Measurements from ENCODE around the gene IL24.
"Not testable (repeated sequence)": the region's sequence is repeated elsewhere in the genome, so short reads cannot be mapped to it uniquely, and the experiment has no call there.

Gene IL24

GRCh38 chr1:206897175-206897574 lies at the start of gene IL24:
Gene IL24 (plus strand): TSS chr1:206897443. CDS start chr1:206897833, 390 bp downstream.
- no peak for DNase-seq

GRCh38 chr1:206847946-206848345 lies 49.3 kb upstream of the IL24 start:
- DNase-seq: no peak

GRCh38 chr1:206850401-206850800 lies 46.8 kb upstream of the IL24 start:
- DNase-seq: no peak

- DNase-seq: no peak
Measured at GRCh38 chr1:206851341-206852010, 45.8 kb upstream of the IL24 start.

- DNase-seq: not testable (repeated sequence)
Measured at GRCh38 chr1:206852662-206853061, 44.6 kb upstream of the IL24 start.

- DNase-seq: not testable (repeated sequence)
Measured at GRCh38 chr1:206853696-206854095, 43.5 kb upstream of the IL24 start.

- DNase-seq: no peak
Measured at GRCh38 chr1:206854401-206855129, 42.7 kb upstream of the IL24 start.

GRCh38 chr1:206855859-206856258 lies 41.4 kb upstream of the IL24 start:
- no peak for DNase-seq

GRCh38 chr1:206856674-206857464 lies 40.4 kb upstream of the IL24 start:
- DNase-seq: no peak

- DNase-seq: no peak
Measured at GRCh38 chr1:206859082-206859521, 38.1 kb upstream of the IL24 start.

GRCh38 chr1:206860165-206860564 lies 37.1 kb upstream of the IL24 start:
- DNase-seq: no peak

GRCh38 chr1:206863266-206863665 lies 34.0 kb upstream of the IL24 start:
- DNase-seq: no peak

GRCh38 chr1:206864939-206865671 lies 32.1 kb upstream of the IL24 start, which contains the start of gene IL20:
Gene IL20 (plus strand): TSS chr1:206865623. CDS start chr1:206865853, 230 bp downstream.
- DNase-seq: peak; percentile 18

GRCh38 chr1:206866062-206866461 lies 31.2 kb upstream of the IL24 start:
- no peak for DNase-seq

GRCh38 chr1:206867239-206867638 lies 30.0 kb upstream of the IL24 start:
- no peak for DNase-seq

- no peak for DNase-seq
Measured at GRCh38 chr1:206867716-206868115, 29.5 kb upstream of the IL24 start.

- no peak for DNase-seq
Measured at GRCh38 chr1:206868264-206868663, 29.0 kb upstream of the IL24 start.

- DNase-seq: no peak
Measured at GRCh38 chr1:206872139-206872538, 25.1 kb upstream of the IL24 start.

GRCh38 chr1:206873603-206874188 lies 23.5 kb upstream of the IL24 start:
- DNase-seq: no peak

- no peak for DNase-seq
Measured at GRCh38 chr1:206875752-206876377, 21.4 kb upstream of the IL24 start.

- no peak for DNase-seq
Measured at GRCh38 chr1:206878456-206878855, 18.8 kb upstream of the IL24 start.

GRCh38 chr1:206880314-206880713 lies 16.9 kb upstream of the IL24 start:
- DNase-seq: no peak

Measured in retina (tissue), 1 donor.